ENCODE data around the gene DENND10. TPM values are rescaled to one million over a fixed set of nuclear protein-coding genes. Genes with fewer than 3 reads are reported as not detected.
"Not testable (repeated sequence)": the region's sequence is repeated elsewhere in the genome, so short reads cannot be mapped to it uniquely, and the experiment has no call there.

Gene DENND10
- 53.1 and 67.3 TPM in 2 replicates for total RNA-seq (2014; rRNA removed)
- polyA plus RNA-seq (2012), result 30.5 TPM

- peak; percentile 60 for DNase-seq (ENCODE audit: low read depth)
Observed at GRCh38 chr10:119103903-119104653, at the start of gene DENND10. Gene DENND10 (plus strand): TSS chr10:119104113. CDS start chr10:119104143, 30 bp downstream.

- no peak for DNase-seq (ENCODE audit: low read depth)
Observed at GRCh38 chr10:119055472-119055871, 48.4 kb upstream of the DENND10 start.

GRCh38 chr10:119058010-119058409 is 45.9 kb upstream of the DENND10 start:
- no peak for DNase-seq (ENCODE audit: low read depth)

- no peak for DNase-seq (ENCODE audit: low read depth)
Observed at GRCh38 chr10:119059557-119059956, 44.4 kb upstream of the DENND10 start.

GRCh38 chr10:119060107-119060506 is 43.8 kb upstream of the DENND10 start:
- DNase-seq (ENCODE audit: low read depth), result no peak

GRCh38 chr10:119061352-119061751 is 42.6 kb upstream of the DENND10 start:
- no peak for DNase-seq (ENCODE audit: low read depth)

GRCh38 chr10:119061926-119062325 is 42.0 kb upstream of the DENND10 start:
- DNase-seq (ENCODE audit: low read depth), result no peak

- DNase-seq (ENCODE audit: low read depth), result no peak
Observed at GRCh38 chr10:119070395-119071165, 33.3 kb upstream of the DENND10 start.

GRCh38 chr10:119073584-119073983 is 30.3 kb upstream of the DENND10 start:
- no peak for DNase-seq (ENCODE audit: low read depth)

GRCh38 chr10:119078422-119079179 is 25.3 kb upstream of the DENND10 start:
- no peak for DNase-seq (ENCODE audit: low read depth)

GRCh38 chr10:119079599-119080520 is 24.1 kb upstream of the DENND10 start:
- peak; percentile 71 for DNase-seq (ENCODE audit: low read depth)

GRCh38 chr10:119080521-119081259 is 23.2 kb upstream of the DENND10 start, which contains the start of gene EIF3A:
Gene EIF3A (minus strand): TSS chr10:119080817. CDS start chr10:119080676, 141 bp downstream.
- DNase-seq (ENCODE audit: low read depth), result peak; percentile 89

- no peak for DNase-seq (ENCODE audit: low read depth)
Observed at GRCh38 chr10:119084896-119085295, 19.0 kb upstream of the DENND10 start.

- no peak for DNase-seq (ENCODE audit: low read depth)
Observed at GRCh38 chr10:119087271-119087882, 16.5 kb upstream of the DENND10 start.

- DNase-seq (ENCODE audit: low read depth), result no peak
Observed at GRCh38 chr10:119090026-119090795, 13.7 kb upstream of the DENND10 start.

- peak; percentile 68 for DNase-seq (ENCODE audit: low read depth)
Observed at GRCh38 chr10:119090968-119091367, 12.9 kb upstream of the DENND10 start.

- no peak for DNase-seq (ENCODE audit: low read depth)
Observed at GRCh38 chr10:119095640-119096039, 8.3 kb upstream of the DENND10 start.

GRCh38 chr10:119096641-119097415 is 7.1 kb upstream of the DENND10 start:
- DNase-seq (ENCODE audit: low read depth), result not testable (repeated sequence)

Data from LHCN-M2 (cell line).